Skeletal muscle tissue (tissue), 4 donors: ENCODE results near the gene IQSEC3. TPM values are rescaled to one million over a fixed set of nuclear protein-coding genes. Genes with fewer than 3 reads are reported as not detected.
"Not testable (repeated sequence)": the region's sequence is repeated elsewhere in the genome, so short reads cannot be mapped to it uniquely, and the experiment has no call there.

Experiments
- H3K27ac ChIP-seq: one replicate; pipeline ENCODE4 v1.7.0; 2013; ENCODE audit warnings: mild to moderate bottlenecking, low read depth, low read length, inconsistent platforms
- H3K27me3 ChIP-seq, 3 donors: one replicate each; pipeline ENCODE4 v1.7.0; 2013; ENCODE audit warnings: low read length in 3 of 3; ENCODE audit not compliant: control insufficient read depth in 3 of 3, insufficient read depth in 3 of 3
- H3K36me3 ChIP-seq, 3 donors: one replicate each; pipeline ENCODE4 v1.7.0; 2013; ENCODE audit warnings: low read length in 3 of 3; ENCODE audit not compliant: control insufficient read depth in 3 of 3, insufficient read depth in 3 of 3
- H3K4me1 ChIP-seq, 3 donors: one replicate each; pipeline ENCODE4 v1.7.0; 2013; ENCODE audit warnings: low read length in 3 of 3, mild to moderate bottlenecking in 3 of 3; ENCODE audit not compliant: control insufficient read depth in 3 of 3, insufficient read depth in 3 of 3
- H3K4me3 ChIP-seq, 3 donors: one replicate each; pipeline ENCODE4 v1.7.0; 2013; ENCODE audit warnings: low read length in 3 of 3
- H3K9ac ChIP-seq, 3 donors: one replicate each; pipeline ENCODE4 v1.7.0; 2013; ENCODE audit warnings: low read length in 3 of 3, mild to moderate bottlenecking in 3 of 3, moderate library complexity in 2 of 3, low read depth in 1 of 3
- H3K9me3 ChIP-seq, 3 donors: one replicate each; pipeline ENCODE4 v1.7.0; 2013; ENCODE audit warnings: low read length in 3 of 3; ENCODE audit not compliant: control insufficient read depth in 3 of 3
- total RNA-seq: library from RNA; depleted of rRNA; stranded (reverse); fragments of >200 nt; gene quantifications from one replicate; pipeline ENCODE4 v1.2.3, GENCODE V29; 2014
- donor health status: Osteomylitis.

The IQSEC3 gene
- total RNA-seq, 1 donor from 2014 or later: 1.0 TPM

GRCh38 chr12:52902-53734 is 13.4 kb upstream of the IQSEC3 start:
- H3K27ac ChIP-seq, H3K4me3 ChIP-seq, H3K36me3 ChIP-seq, H3K4me1 ChIP-seq, H3K9ac ChIP-seq, H3K9me3 ChIP-seq: not testable (repeated sequence)
- H3K27me3 ChIP-seq: peaks cover 35 to 42% (median 36%) of the 10 kb centered on the region in 3 donors

DNA sequence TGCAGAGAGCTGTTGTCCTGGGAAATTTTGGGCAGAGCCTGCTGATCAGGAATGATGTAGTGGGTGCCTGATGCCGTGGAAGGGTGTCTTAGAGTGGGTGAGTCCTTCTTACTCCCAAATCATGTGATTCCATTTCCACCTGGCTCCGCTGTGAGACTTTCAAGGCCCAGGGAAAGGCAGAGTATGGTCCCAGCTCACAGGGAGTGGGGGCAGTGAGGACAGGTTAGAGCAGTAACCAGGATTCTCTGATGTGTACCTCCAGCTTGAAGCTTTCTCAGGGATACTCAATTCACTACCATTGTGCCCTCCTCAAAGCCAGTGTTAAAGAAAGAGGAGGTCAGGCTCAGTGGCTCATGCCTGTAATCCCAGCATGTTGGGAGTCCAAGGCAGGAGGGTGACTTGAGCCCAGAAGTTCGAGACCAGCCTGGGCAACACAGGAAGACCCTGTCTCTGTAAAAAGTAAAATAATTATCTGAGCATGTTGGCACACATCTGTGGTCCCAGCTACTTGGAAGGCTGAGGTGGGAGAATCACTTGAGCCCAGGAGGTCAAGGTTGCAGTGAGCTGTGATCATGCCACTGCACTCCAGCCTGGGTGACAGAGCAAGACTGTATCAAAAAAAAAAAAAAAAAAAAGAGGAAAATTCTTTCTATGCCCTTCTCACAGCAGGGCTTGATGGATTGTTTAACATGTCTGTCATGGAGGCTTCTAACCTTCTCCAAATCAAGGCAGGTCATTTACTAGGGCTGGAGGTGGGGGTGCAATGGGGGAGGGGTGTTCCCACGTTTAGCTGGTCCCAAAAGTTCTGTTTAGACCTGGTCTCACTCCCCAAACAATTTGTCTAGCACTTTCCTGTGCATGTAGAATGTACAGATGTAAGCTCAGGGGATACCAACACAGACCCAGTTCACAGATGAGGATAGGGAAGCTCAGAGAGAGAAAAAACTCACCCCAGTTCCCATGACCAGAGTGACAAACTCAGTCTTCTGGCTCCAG is 12.5 kb upstream of the IQSEC3 start:
- Histone ChIP-seq H3K9ac (no peak overlapping the region), H3K27ac (no peak overlapping the region), H3K9me3 (no peaks in the 10 kb centered on the region), H3K36me3 (no peaks in the 10 kb centered on the region), H3K4me3 (no peak overlapping the region), H3K4me1 (no peaks in the 10 kb centered on the region), H3K27me3 (peaks cover 35 to 42% (median 36%) of the 10 kb centered on the region in 3 donors)

DNA sequence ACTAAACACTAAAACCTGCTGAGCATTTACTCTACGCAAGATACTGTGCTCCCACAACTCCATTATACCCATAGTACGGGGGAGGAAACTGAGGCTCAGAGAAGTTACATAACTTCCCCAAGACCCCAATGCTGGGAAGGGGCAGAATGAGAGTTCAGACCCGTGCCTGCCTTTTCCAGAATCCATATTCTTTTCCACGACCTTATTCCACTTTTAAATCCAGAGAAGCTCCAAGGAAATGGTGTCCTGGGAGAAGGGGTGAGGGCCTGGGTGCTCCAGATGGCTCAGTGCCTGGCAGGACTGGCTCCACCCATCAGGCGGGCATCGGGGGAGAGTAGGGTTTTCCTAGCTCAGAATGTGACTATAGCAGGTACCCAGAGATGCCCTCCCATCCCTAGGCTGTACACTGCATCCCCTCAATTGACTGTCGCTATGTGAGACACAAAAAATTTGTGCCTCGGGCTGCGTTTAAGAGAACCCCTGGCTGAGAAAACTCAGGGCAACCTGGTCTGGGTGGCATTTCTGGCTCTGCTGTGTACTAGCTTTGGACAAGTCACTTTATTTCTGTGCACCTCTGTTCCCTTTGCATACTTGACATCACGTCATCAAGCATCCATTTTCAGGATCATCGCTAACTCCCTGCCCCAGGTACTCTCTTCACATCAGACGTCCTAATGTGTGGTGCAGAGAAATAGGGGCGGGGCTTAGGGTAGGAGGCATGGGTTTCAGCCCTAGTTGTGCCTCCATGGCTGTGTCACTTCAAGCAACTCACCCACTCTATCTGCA is 11.6 kb upstream of the IQSEC3 start:
- Histone ChIP-seq H3K27ac (no peak overlapping the region), H3K4me3 (no peak overlapping the region), H3K36me3 (no peaks in the 10 kb centered on the region), H3K9ac (no peak overlapping the region), H3K27me3 (peaks cover 33 to 42% (median 35%) of the 10 kb centered on the region in 3 donors), H3K9me3 (no peaks in the 10 kb centered on the region), H3K4me1 (no peaks in the 10 kb centered on the region)

- no peaks in the 10 kb centered on the region for H3K4me1 ChIP-seq
- H3K4me3 ChIP-seq: no peak overlapping the region
- no peaks in the 10 kb centered on the region for H3K9me3 ChIP-seq
- H3K27ac ChIP-seq: no peak overlapping the region
- H3K36me3 ChIP-seq: no peaks in the 10 kb centered on the region
- H3K9ac ChIP-seq: no peak overlapping the region
- H3K27me3 ChIP-seq: peaks cover 31 to 40% (median 35%) of the 10 kb centered on the region in 3 donors
These were observed 9.8 kb upstream of the IQSEC3 start for GRCh38 chr12:56683-57346.

GRCh38 chr12:57539-57938 is 9.0 kb upstream of the IQSEC3 start:
- no peak overlapping the region for H3K9ac ChIP-seq
- no peaks in the 10 kb centered on the region for H3K36me3 ChIP-seq
- H3K4me1 ChIP-seq: no peaks in the 10 kb centered on the region
- no peaks in the 10 kb centered on the region for H3K9me3 ChIP-seq
- no peak overlapping the region for H3K27ac ChIP-seq
- peaks cover 29 to 37% (median 35%) of the 10 kb centered on the region in 3 donors for H3K27me3 ChIP-seq
- H3K4me3 ChIP-seq: no peak overlapping the region

GRCh38 chr12:58832-59231 is 7.7 kb upstream of the IQSEC3 start:
- H3K4me1 ChIP-seq: no peaks in the 10 kb centered on the region
- H3K4me3 ChIP-seq: no peak overlapping the region
- no peak overlapping the region for H3K9ac ChIP-seq
- H3K27me3 ChIP-seq: peaks cover 23 to 32% (median 28%) of the 10 kb centered on the region in 3 donors
- no peak overlapping the region for H3K27ac ChIP-seq
- no peaks in the 10 kb centered on the region for H3K9me3 ChIP-seq
- no peaks in the 10 kb centered on the region for H3K36me3 ChIP-seq

- H3K4me3 ChIP-seq, H3K36me3 ChIP-seq, H3K27ac ChIP-seq, H3K9ac ChIP-seq, H3K27me3 ChIP-seq, H3K9me3 ChIP-seq, H3K4me1 ChIP-seq: not testable (repeated sequence)
These were observed 4.7 kb upstream of the IQSEC3 start for GRCh38 chr12:61845-62244.

DNA sequence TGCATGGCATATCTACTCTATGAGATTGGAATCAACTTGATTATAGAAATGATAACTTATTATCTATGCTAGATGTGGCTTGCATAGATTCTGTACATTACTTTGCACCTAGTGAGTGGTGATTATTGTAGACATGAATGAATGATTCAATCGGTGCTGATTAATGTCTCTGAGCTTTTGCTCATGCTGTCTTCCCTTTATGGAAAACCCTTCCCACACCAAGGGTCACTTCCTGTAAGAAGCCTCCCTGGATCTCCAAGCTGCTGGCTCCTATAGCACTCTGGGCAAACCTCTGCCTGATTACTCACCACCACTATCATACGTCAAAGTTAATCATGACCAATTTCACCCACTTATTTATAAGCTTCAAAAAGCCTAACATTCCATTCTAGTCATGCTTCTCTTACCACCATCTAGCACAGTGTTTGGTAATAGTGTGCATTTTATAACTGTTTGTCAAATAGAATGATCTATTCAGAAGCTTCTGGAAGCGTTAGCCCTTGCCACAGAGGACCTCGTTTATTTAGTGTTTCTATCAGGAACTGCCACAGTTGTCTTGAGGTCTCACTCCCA is 990 bp upstream of the IQSEC3 start:
- H3K36me3 ChIP-seq, H3K9me3 ChIP-seq, H3K27ac ChIP-seq, H3K4me1 ChIP-seq, H3K9ac ChIP-seq, H3K4me3 ChIP-seq: not testable (repeated sequence)
- peaks cover 0 to 10% (median 6%) of the 10 kb centered on the region in 3 donors for H3K27me3 ChIP-seq
